Fibroblast of lung (primary cell): ENCODE data around the gene FGF22.

Experiments
- CTCF ChIP-seq, 2 donors: IDR thresholded peaks in 1 of 2; conservative IDR thresholded peaks in 1 of 2; 1 replicate in 1 of 2; 2 replicates in 1 of 2; pipeline ENCODE4 v1.5.1; 2011 to 2012; ENCODE audit warnings: low read length in 2 of 2, control low read depth in 1 of 2, inconsistent platforms in 1 of 2, low read depth in 1 of 2, mild to moderate bottlenecking in 1 of 2
- EZH2 ChIP-seq: IDR thresholded peaks from 2 replicates; pipeline ENCODE4 v1.5.1; 2012; ENCODE audit warnings: low read length, control low read depth, mild to moderate bottlenecking; ENCODE audit errors: missing control alignments

- TF ChIP-seq CTCF (conservative IDR thresholded peaks at IDR 0.05 in 1 of 2, IDR thresholded peaks at IDR 0.05 in 1 of 2; ENCODE audit: low read depth in 1 of 2, low read length in 2 of 2) (no peak), EZH2 (no peak)
These were observed 46.6 kb upstream of the FGF22 start for GRCh38 chr19:593055-593454.
